NCI-H510A treated with DMSO at 0.1 percent for 48 hours (cell line): ENCODE data around the gene GRM4.

Experiments
- DNase-seq: peaks from one replicate; lab custom pipeline; 2025; lab: John Stamatoyannopoulos, UW

The GRM4 gene

GRCh38 chr6:34142061-34142998, 3.6 kb downstream of the GRM4 start:
- DNase-seq = peak; percentile 78

GRCh38 chr6:34140075-34140474, 5.8 kb downstream of the GRM4 start:
- no peak for DNase-seq

- DNase-seq = no peak
Observed at GRCh38 chr6:34138914-34139510, 6.9 kb downstream of the GRM4 start.

- DNase-seq = no peak
Observed at GRCh38 chr6:34138191-34138590, 7.7 kb downstream of the GRM4 start.

- no peak for DNase-seq
Observed at GRCh38 chr6:34135541-34135940, 10.3 kb downstream of the GRM4 start.

- peak; percentile 72 for DNase-seq
Observed at GRCh38 chr6:34132486-34133185, 13.3 kb downstream of the GRM4 start.

GRCh38 chr6:34131326-34132290, 14.3 kb downstream of the GRM4 start:
- DNase-seq = no peak

- DNase-seq = no peak
Observed at GRCh38 chr6:34130862-34131261, 15.0 kb downstream of the GRM4 start.

- DNase-seq = no peak
Observed at GRCh38 chr6:34129753-34130152, 16.1 kb downstream of the GRM4 start.

- DNase-seq = no peak
Observed at GRCh38 chr6:34128045-34128444, 17.8 kb downstream of the GRM4 start.

- no peak for DNase-seq
Observed at GRCh38 chr6:34126419-34126818, 19.5 kb downstream of the GRM4 start.

- DNase-seq = no peak
Observed at GRCh38 chr6:34125939-34126338, 19.9 kb downstream of the GRM4 start.

GRCh38 chr6:34120953-34121675, 24.8 kb downstream of the GRM4 start:
- no peak for DNase-seq

GRCh38 chr6:34115915-34116314, 30.0 kb downstream of the GRM4 start:
- DNase-seq = no peak

GRCh38 chr6:34115403-34115795, 30.5 kb downstream of the GRM4 start:
- no peak for DNase-seq

GRCh38 chr6:34114695-34115402, 31.0 kb downstream of the GRM4 start:
- DNase-seq = no peak

GRCh38 chr6:34113532-34113931, 32.4 kb downstream of the GRM4 start:
- DNase-seq = no peak

- DNase-seq = no peak
Observed at GRCh38 chr6:34112126-34112525, 33.8 kb downstream of the GRM4 start.

- peak; percentile 71 for DNase-seq
Observed at GRCh38 chr6:34110610-34111009, 35.3 kb downstream of the GRM4 start.

- DNase-seq = peak; percentile 50
Observed at GRCh38 chr6:34108176-34108575, 37.7 kb downstream of the GRM4 start.
